Thyroid gland (tissue), 4 donors: ENCODE results near the gene ARTN. TPM values are rescaled to one million over a fixed set of nuclear protein-coding genes. Genes with fewer than 3 reads are reported as not detected.

Source experiments
- DNase-seq, 2 donors: peaks; one replicate each; pipeline ENCODE4 v3.0.0-alpha.2; 2019
- H3K27ac ChIP-seq, 3 donors: fragments of 200-600 bp; sonication (generic); 1 replicate in 2 of 3; 2 replicates in 1 of 3; pipeline ENCODE4 v1.5.1; 2016 to 2019; ENCODE audit warnings: mild to moderate bottlenecking in 1 of 3, moderate library complexity in 1 of 3
- H3K27me3 ChIP-seq: fragments of 200-600 bp; sonication (generic); one replicate; pipeline ENCODE4 v1.5.1; 2019
- H3K36me3 ChIP-seq, 2 donors: fragments of 200-600 bp; sonication (generic); one replicate each; pipeline ENCODE4 v1.5.1; 2016 to 2019
- H3K4me1 ChIP-seq, 2 donors: fragments of 200-600 bp; sonication (generic); one replicate each; pipeline ENCODE4 v1.5.1; 2017 to 2019
- H3K4me3 ChIP-seq, 3 donors: fragments of 200-600 bp; sonication (generic); replicated peaks in 1 of 3; 1 replicate in 2 of 3; 2 replicates in 1 of 3; pipeline ENCODE4 v1.5.1; 2016; ENCODE audit warnings: mild to moderate bottlenecking in 1 of 3
- H3K9me3 ChIP-seq: fragments of 200-600 bp; sonication (generic); one replicate; pipeline ENCODE4 v1.5.1; 2017
- CTCF ChIP-seq, 6 experiments: fragments of 200-600 bp in 3 of 6; fragments of 450-650 bp in 3 of 6; sonication (generic) in 3 of 6; IDR thresholded peaks; one replicate each; pipeline ENCODE4 v1.5.1; 2016 to 2019; ENCODE audit warnings: antibody characterized with exemption in 6 of 6, mild to moderate bottlenecking in 2 of 6, inconsistent platforms in 1 of 6, moderate library complexity in 1 of 6
- POLR2A ChIP-seq, 2 donors: fragments of 450-650 bp; IDR thresholded peaks; one replicate each; pipeline ENCODE4 v1.6.1; 2017; ENCODE audit warnings: antibody characterized with exemption in 2 of 2, mild to moderate bottlenecking in 2 of 2, moderate library complexity in 1 of 2
- WGBS, 2 donors: methylation state at CpG; one replicate each; pipeline ENCODE4 v1.1.5; 2017; 5-methylcytosine and 5-hydroxymethylcytosine counted together
- intact Hi-C: fragments of 100-400 bp; cut with DNase I; formaldehyde crosslinking; loops from one replicate; pipeline ENCODE4 v1.15.1; 2023
- total RNA-seq, 4 donors: library from RNA; depleted of rRNA; stranded (reverse); fragments of >200 nt; gene quantifications; one replicate each; pipeline ENCODE4 v1.2.3, GENCODE V29; 2016

ARTN gene
- total RNA-seq, 4 donors from 2014 or later, result 0.40 to 2.0 (median 0.80) TPM

DNA sequence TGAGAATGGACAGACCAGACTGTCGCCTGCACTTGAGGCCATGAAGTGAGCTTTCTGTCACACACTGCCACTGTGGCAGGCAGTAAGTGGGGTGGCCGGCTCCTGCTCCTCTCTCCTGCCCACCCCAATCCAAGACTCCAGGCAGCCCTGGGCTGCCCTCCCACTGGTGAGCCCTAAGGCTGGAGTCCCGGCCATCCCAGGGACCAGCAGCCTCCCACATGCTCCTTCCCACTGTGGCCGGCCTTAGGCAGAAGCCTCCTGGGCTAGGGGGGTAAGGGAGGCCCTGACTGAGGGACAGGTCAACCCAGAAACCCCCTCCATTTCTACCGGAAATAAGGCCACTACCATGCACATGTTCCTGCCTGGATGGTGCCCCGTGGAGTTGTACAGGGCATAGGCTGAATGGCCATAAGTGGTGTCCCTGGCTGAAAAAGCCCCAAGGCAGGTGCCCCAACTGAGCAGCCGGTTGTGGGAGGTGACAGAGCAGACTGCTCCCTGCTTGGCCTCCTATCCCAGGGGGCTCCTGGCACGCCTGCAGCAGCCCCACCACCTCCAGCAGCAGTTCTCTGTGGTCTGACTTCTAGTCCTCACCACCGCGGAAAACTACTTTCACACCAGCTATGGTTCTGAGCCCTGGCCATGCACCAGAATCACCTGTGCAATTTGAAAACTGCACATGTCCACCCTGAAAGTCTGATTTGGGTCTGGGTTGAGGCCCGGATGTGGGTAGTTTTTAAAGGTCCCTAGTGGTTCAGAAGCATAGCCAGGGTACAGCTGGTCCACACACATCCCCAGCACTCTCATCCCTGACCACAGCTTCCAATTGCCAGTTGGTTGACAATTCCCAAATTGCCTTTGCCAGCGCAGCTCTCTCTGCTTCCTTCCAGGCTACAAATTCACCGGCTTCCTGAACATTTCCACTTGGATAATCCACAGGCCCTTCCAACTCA is 1.6 kb upstream of the ARTN start:
- TF ChIP-seq POLR2A (IDR thresholded peaks at IDR 0.05) (no peak), CTCF (IDR thresholded peaks at IDR 0.05) (no peak)
- Histone ChIP-seq H3K9me3 (no peaks in the 10 kb centered on the region), H3K27me3 (no peaks in the 10 kb centered on the region), H3K27ac (no peak overlapping the region), H3K36me3 (no peaks in the 10 kb centered on the region), H3K4me1 (peaks cover 10 to 35% of the 10 kb centered on the region in 2 donors), H3K4me3 (no peak overlapping the region)
- intact Hi-C loops, result loop anchor here (5.0 kb wide), 1 partner anchor 405 kb away; no protein-coding TSS in a partner anchor
- whole genome bisulfite sequencing, 2 donors, result 95 to 98% methylated on average over 6 to 12 of the region's 13 CpGs
- DNase-seq, result no peak

- intact Hi-C loops, result loop anchor here (5.0 kb wide), 1 partner anchor 406 kb away; no protein-coding TSS in a partner anchor
- WGBS, 2 donors, result 26 to 30% methylated on average over 8 of the region's 8 CpGs
- peaks cover 10 to 35% of the 10 kb centered on the region in 2 donors for H3K4me1 ChIP-seq
- peak overlapping the region in 1 of 3 donors; percentile 23 for H3K4me3 ChIP-seq
- H3K27me3 ChIP-seq, result no peaks in the 10 kb centered on the region
- H3K9me3 ChIP-seq, result no peaks in the 10 kb centered on the region
- TF ChIP-seq CTCF (IDR thresholded peaks at IDR 0.05) (no peak), POLR2A (IDR thresholded peaks at IDR 0.05) (no peak)
- no peaks in the 10 kb centered on the region for H3K36me3 ChIP-seq
- DNase-seq, result no peak
- no peak overlapping the region for H3K27ac ChIP-seq
Observed at GRCh38 chr1:43932786-43933385, 715 bp upstream of the ARTN start.

- intact Hi-C loops, result loop anchor here (2.0 to 5.0 kb wide), 2 partner anchors 172 to 407 kb away; no protein-coding TSS in a partner anchor
- Histone ChIP-seq H3K4me3 (peak overlapping the region in 1 of 3 donors; percentile 23), H3K4me1 (peaks cover 10 to 35% of the 10 kb centered on the region in 2 donors), H3K27ac (no peak overlapping the region), H3K9me3 (no peaks in the 10 kb centered on the region), H3K27me3 (no peaks in the 10 kb centered on the region), H3K36me3 (no peaks in the 10 kb centered on the region)
- 35 to 37% methylated on average over 10 of the region's 13 CpGs for WGBS, 2 donors
- peak; percentile 52 to 53 for DNase-seq
- TF ChIP-seq CTCF (IDR thresholded peaks at IDR 0.05) (peak; percentile 72 to 81 (median 76)), POLR2A (IDR thresholded peaks at IDR 0.05) (no peak)
Observed at GRCh38 chr1:43934101-43934985, 742 bp downstream of the ARTN start.

- Histone ChIP-seq H3K27me3 (no peaks in the 10 kb centered on the region), H3K27ac (no peak overlapping the region), H3K4me1 (peaks cover 10 to 35% of the 10 kb centered on the region in 2 donors), H3K4me3 (no peak overlapping the region), H3K36me3 (no peaks in the 10 kb centered on the region), H3K9me3 (no peaks in the 10 kb centered on the region)
- intact Hi-C loops, result loop anchor here (2.0 to 5.0 kb wide), 2 partner anchors 172 to 408 kb away; no protein-coding TSS in a partner anchor
- WGBS, 2 donors, result 47 to 70% methylated on average over 3 to 5 of the region's 5 CpGs
- TF ChIP-seq CTCF (IDR thresholded peaks at IDR 0.05), result no peak
- TF ChIP-seq POLR2A (IDR thresholded peaks at IDR 0.05), result no peak
- no peak for DNase-seq
Observed at GRCh38 chr1:43934986-43935324, 1.4 kb downstream of the ARTN start.
